Heart left ventricle (tissue), 16 donors: Measurements from ENCODE around the gene KCNQ1. TPM values are rescaled to one million over a fixed set of nuclear protein-coding genes. Genes with fewer than 3 reads are reported as not detected.

Experiments used
- ATAC-seq, 4 donors: fragments of 200-7000 bp; cut with Tn5 transposase; one replicate each; pipeline ENCODE4 v1.9.1; 2020 to 2022; ENCODE audit warnings: moderate library complexity in 4 of 4, mild to moderate bottlenecking in 3 of 4, moderate number of reproducible peaks in 1 of 4
- DNase-seq, 5 donors: peaks; one replicate each; pipeline ENCODE4 v3.0.0-alpha.2; 2020
- H3K27ac ChIP-seq, 12 donors: fragments of 200-600 bp; sonication (generic) in 4 of 12; one replicate each; pipeline versions ENCODE4 v1.5.0 to v1.8.0; 2016 to 2022; ENCODE audit warnings: mild to moderate bottlenecking in 2 of 12
- H3K27me3 ChIP-seq, 9 donors: fragments of 200-600 bp; sonication (generic) in 2 of 9; one replicate each; pipeline versions ENCODE4 v1.5.1 to v1.8.0; 2016 to 2022; ENCODE audit warnings: mild to moderate bottlenecking in 3 of 9
- H3K36me3 ChIP-seq, 9 donors: fragments of 200-600 bp; sonication (generic) in 2 of 9; one replicate each; pipeline versions ENCODE4 v1.5.0 to v1.8.0; 2018 to 2022; ENCODE audit warnings: mild to moderate bottlenecking in 2 of 9
- H3K4me1 ChIP-seq, 12 donors: fragments of 200-600 bp; sonication (generic) in 4 of 12; one replicate each; pipeline versions ENCODE4 v1.5.0 to v1.8.0; 2016 to 2022; ENCODE audit warnings: mild to moderate bottlenecking in 3 of 12
- H3K4me3 ChIP-seq, 12 donors: fragments of 200-600 bp; sonication (generic) in 4 of 12; one replicate each; pipeline versions ENCODE4 v1.5.0 to v1.8.0; 2017 to 2022; ENCODE audit warnings: mild to moderate bottlenecking in 9 of 12, moderate library complexity in 4 of 12
- H3K9me3 ChIP-seq, 12 donors: fragments of 200-600 bp; sonication (generic) in 4 of 12; one replicate each; pipeline versions ENCODE4 v1.5.0 to v1.8.0; 2016 to 2022; ENCODE audit warnings: mild to moderate bottlenecking in 1 of 12
- POLR2A ChIP-seq, 2 donors: fragments of 450-650 bp; IDR thresholded peaks; one replicate each; pipeline ENCODE4 v1.6.1; 2017; ENCODE audit warnings: antibody characterized with exemption in 2 of 2, mild to moderate bottlenecking in 2 of 2, moderate library complexity in 2 of 2
- WGBS, 4 donors: extraction: QIAGEN DNeasy Blood & Tissue Kit in 2 of 4; methylation state at CpG; one replicate each; pipeline versions ENCODE4 v1.1.5 to v1.1.7; 2013 to 2018; 5-methylcytosine and 5-hydroxymethylcytosine counted together
- intact Hi-C, 10 donors: fragments of 100-400 bp; cut with DNase I; formaldehyde crosslinking; loops; one replicate each; pipeline versions ENCODE4 v1.11.1 to v1.14.2; 2022
- polyA plus RNA-seq, 2 donors: library from polyadenylated mRNA; stranded (reverse); fragments of 200-250 nt; gene quantifications; one replicate each; pipeline ENCODE4 v1.2.3, GENCODE V29; 2013
- total RNA-seq, 9 donors: library from RNA; depleted of rRNA in 2 of 9; stranded (reverse); fragments of >200 nt in 2 of 9; fragmentation: NEBNext Ultra II Directional in 3 of 9; extraction: Animal tissue kit (Norgen Biotek cat#: 25700) in 3 of 9; gene quantifications; one replicate each; pipeline versions ENCODE4 v1.1.0 to v1.2.4, GENCODE V29; 2016 to 2023
- TF ChIP-seq, protein P1 (sequence below), 12 donors: fragments of 200-600 bp; sonication (generic) in 4 of 12; IDR thresholded peaks; one replicate each; pipeline versions ENCODE4 v1.5.0 to v1.8.0; 2018 to 2022; ENCODE audit warnings: antibody characterized with exemption in 12 of 12, mild to moderate bottlenecking in 5 of 12
- donor health status: ischemic (EF 13 %, LVEDD 7.1; RV severe dilation, severe dysfunction).
- donor health status: healthy with polysubstance abuse.
- donor health status: DM: no; HTN: yes; CAD: no.
- donor health status: DM: no; HTN: no; CAD: no.
- donor health status: ischemic (EF 25% LVEDD 6.9; RV normal size, moderate dysfunction).
- donor health status: ischemic (EF 25% LVEDD 5.7; RV mildly dilated, moderate dysfunction).
- donor health status: healthy.
- donor health status: DM: yes; HTN: yes; CAD: no.
- donor health status: ischemic (EF 35%, LVEDD 5.7; RV mildly dilated, moderate dysfunction).
- donor health status: nonischemic (EF 11% LVEDD 7.7; RV severe dilation, severe dysfunction).
- donor health status: DM: yes; HTN: yes; CAD: no.
- donor health status: PGD.
- donor health status: ischemic (EF 29% LVEDD 5.4; RV normal size, mild dysfunction).
- donor health status: nonischemic (EF 23%, LVEDD 6.1; RV moderate dilation, normal function).

The KCNQ1 gene
- total and polyA plus RNA-seq, 11 donors = 18.6 to 42.4 (median 31.4) TPM

- Histone ChIP-seq H3K4me1 (peaks cover 0 to 2% (median 0%) of the 10 kb centered on the region in 12 donors), H3K9me3 (peaks cover 0 to 19% (median 7%) of the 10 kb centered on the region in 12 donors), H3K4me3 (no peak overlapping the region), H3K27ac (no peak overlapping the region), H3K36me3 (peaks cover 0 to 17% (median 0%) of the 10 kb centered on the region in 9 donors), H3K27me3 (no peaks in the 10 kb centered on the region)
- intact Hi-C loops = no loop called here
- DNase-seq = peak in 1 of 5 donors; percentile 13
- TF ChIP-seq POLR2A (IDR thresholded peaks at IDR 0.05) = no peak
- TF ChIP-seq, protein P1, sequence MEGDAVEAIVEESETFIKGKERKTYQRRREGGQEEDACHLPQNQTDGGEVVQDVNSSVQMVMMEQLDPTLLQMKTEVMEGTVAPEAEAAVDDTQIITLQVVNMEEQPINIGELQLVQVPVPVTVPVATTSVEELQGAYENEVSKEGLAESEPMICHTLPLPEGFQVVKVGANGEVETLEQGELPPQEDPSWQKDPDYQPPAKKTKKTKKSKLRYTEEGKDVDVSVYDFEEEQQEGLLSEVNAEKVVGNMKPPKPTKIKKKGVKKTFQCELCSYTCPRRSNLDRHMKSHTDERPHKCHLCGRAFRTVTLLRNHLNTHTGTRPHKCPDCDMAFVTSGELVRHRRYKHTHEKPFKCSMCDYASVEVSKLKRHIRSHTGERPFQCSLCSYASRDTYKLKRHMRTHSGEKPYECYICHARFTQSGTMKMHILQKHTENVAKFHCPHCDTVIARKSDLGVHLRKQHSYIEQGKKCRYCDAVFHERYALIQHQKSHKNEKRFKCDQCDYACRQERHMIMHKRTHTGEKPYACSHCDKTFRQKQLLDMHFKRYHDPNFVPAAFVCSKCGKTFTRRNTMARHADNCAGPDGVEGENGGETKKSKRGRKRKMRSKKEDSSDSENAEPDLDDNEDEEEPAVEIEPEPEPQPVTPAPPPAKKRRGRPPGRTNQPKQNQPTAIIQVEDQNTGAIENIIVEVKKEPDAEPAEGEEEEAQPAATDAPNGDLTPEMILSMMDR (IDR thresholded peaks at IDR 0.05) = no peak
- WGBS, 4 donors = 88 to 93% (median 92%) methylated on average over 14 of the region's 14 CpGs
- ATAC-seq = no peak
These were observed 220.2 kb downstream of the KCNQ1 start for GRCh38 chr11:2664791-2665525.

- H3K36me3 ChIP-seq = peaks cover 0 to 16% (median 0%) of the 10 kb centered on the region in 9 donors
These were observed 221.0 kb downstream of the KCNQ1 start for GRCh38 chr11:2665526-2666400.

GRCh38 chr11:2666401-2666741 lies 221.6 kb downstream of the KCNQ1 start:
- WGBS, 4 donors = 75 to 81% (median 78%) methylated on average over 6 of the region's 6 CpGs
- peak in 2 of 4 donors; percentile 6 to 62 for ATAC-seq
- H3K27ac ChIP-seq = peak overlapping the region in 3 of 12 donors; percentile 13 to 50 (median 29)

More at GRCh38 chr11:2665526-2666400, 221.0 kb downstream of the KCNQ1 start:
- H3K4me1 ChIP-seq = peaks cover 0 to 5% (median 0%) of the 10 kb centered on the region in 12 donors
- DNase-seq (no peak), ATAC-seq (no peak)
- intact Hi-C loops = no loop called here
- peaks cover 0 to 11% (median 2%) of the 10 kb centered on the region in 12 donors for H3K9me3 ChIP-seq
- H3K27me3 ChIP-seq = no peaks in the 10 kb centered on the region
- 84 to 92% (median 89%) methylated on average over 10 to 11 of the region's 11 CpGs for WGBS, 4 donors
- TF ChIP-seq POLR2A (IDR thresholded peaks at IDR 0.05) = no peak
- TF ChIP-seq, protein P1 (IDR thresholded peaks at IDR 0.05) = no peak
- H3K27ac ChIP-seq = no peak overlapping the region
- no peak overlapping the region for H3K4me3 ChIP-seq

More at GRCh38 chr11:2666401-2666741, 221.6 kb downstream of the KCNQ1 start:
- Histone ChIP-seq H3K4me3 (no peak overlapping the region), H3K9me3 (peaks cover 0 to 6% (median 0%) of the 10 kb centered on the region in 12 donors), H3K36me3 (peaks cover 0 to 16% (median 0%) of the 10 kb centered on the region in 9 donors), H3K4me1 (peaks cover 0 to 7% (median 0%) of the 10 kb centered on the region in 12 donors), H3K27me3 (no peaks in the 10 kb centered on the region)
- TF ChIP-seq, protein P1 (IDR thresholded peaks at IDR 0.05) = no peak
- no peak for TF ChIP-seq POLR2A (IDR thresholded peaks at IDR 0.05)
- peak in 1 of 5 donors; percentile 29 for DNase-seq
- intact Hi-C loops = no loop called here
